ENCODE results near the gene PALLD. TPM values are rescaled to one million over a fixed set of nuclear protein-coding genes. Genes with fewer than 3 reads are reported as not detected.

The PALLD gene
- total RNA-seq, 1 donor from 2014 or later, result 85.7 TPM

DNA sequence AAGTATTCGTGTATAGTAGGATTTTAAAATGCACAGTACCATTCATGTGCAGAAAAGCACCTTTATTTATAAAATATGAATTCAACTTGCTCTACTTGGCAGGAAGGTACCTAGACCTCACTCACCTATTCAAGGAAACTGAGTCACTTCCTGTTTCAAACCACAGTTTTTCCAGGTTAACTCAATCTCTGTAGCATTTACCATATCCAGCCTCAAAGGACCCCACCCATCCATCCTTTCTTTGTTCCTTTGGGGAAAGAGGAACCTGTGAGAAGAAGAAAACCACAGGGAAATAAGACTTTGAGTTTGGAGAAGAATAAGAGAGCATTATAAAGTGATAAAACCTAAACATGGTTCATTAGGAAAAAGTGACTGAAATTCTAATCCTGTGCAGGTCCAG is 262.5 kb downstream of the PALLD start:
- Histone ChIP-seq H3F3A (ENCODE audit: low read depth) (no peaks in the 10 kb centered on the region), H3K9me3 (ENCODE audit: low read depth) (no peaks in the 10 kb centered on the region), H3K4me3 (no peak overlapping the region), H3K9ac (no peak overlapping the region), H3K4me2 (no peak overlapping the region), H3K4me1 (no peaks in the 10 kb centered on the region), H3K27me3 (no peaks in the 10 kb centered on the region), H3K36me3 (peaks cover under 1% of the 10 kb centered on the region), H2AFZ (replicated peaks) (no peak overlapping the region), H3K27ac (no peak overlapping the region), H3K79me2 (ENCODE audit: low read depth) (no peaks in the 10 kb centered on the region), H4K20me1 (ENCODE audit: low read depth) (no peaks in the 10 kb centered on the region)
- TF ChIP-seq EZH2phosphoT487 (IDR thresholded peaks at IDR 0.05) (no peak), EZH2 (IDR thresholded peaks at IDR 0.05) (no peak)
- Mint-ChIP-seq H3K27me3 (ENCODE audit: insufficient read depth, low read depth) (no peaks in the 10 kb centered on the region), H3K4me1 (no peaks in the 10 kb centered on the region), H3K4me3 (no peak overlapping the region), H3K36me3 (peaks cover 26% of the 10 kb centered on the region), H3K27ac (no peak overlapping the region), H3K9me3 (peaks cover 7% of the 10 kb centered on the region)
- DNase-seq (ENCODE audit: low spot score), result no peak

DNA sequence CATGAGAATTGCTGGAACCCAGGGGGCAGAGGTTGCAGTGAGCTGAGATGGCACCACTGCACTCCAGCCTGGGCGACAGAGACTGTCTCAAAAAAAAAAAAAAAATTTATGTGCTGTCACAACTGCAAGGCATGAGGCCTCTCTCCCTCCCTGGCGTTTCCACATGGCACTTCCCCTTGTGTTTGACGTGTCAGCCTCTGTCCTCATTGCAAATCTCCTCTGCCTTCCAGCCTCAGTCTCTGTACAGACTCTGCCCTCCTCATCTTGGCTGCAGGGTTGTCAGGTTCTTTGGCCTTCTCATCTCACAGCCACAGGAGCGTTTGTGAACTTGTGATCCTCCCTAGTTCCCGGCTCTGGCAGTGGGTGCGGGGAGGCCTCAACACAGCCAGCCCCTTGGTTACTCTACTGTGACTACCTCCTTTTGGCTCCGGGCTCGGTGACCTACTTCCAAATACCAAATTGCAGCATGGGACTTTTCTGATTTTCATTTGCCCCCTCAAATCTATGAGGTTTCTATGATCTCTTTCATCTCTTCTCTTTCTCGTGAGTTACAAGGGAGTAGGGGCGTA is 263.2 kb downstream of the PALLD start:
- H3K27ac ChIP-seq, result no peak overlapping the region
- H3K79me2 ChIP-seq (ENCODE audit: low read depth), result no peaks in the 10 kb centered on the region
- H3K9me3 Mint-ChIP-seq, result peaks cover 7% of the 10 kb centered on the region
- no peaks in the 10 kb centered on the region for H3K9me3 ChIP-seq (ENCODE audit: low read depth)
- H3K9ac ChIP-seq, result no peak overlapping the region
- DNase-seq (ENCODE audit: low spot score), result no peak
- H2AFZ ChIP-seq (replicated peaks), result no peak overlapping the region
- H3K27me3 ChIP-seq, result no peaks in the 10 kb centered on the region
- no peaks in the 10 kb centered on the region for H4K20me1 ChIP-seq (ENCODE audit: low read depth)
- no peaks in the 10 kb centered on the region for H3F3A ChIP-seq (ENCODE audit: low read depth)
- H3K4me3 Mint-ChIP-seq, result no peak overlapping the region
- H3K4me1 ChIP-seq, result no peaks in the 10 kb centered on the region
- no peak overlapping the region for H3K4me3 ChIP-seq
- H3K27ac Mint-ChIP-seq, result no peak overlapping the region
- H3K36me3 Mint-ChIP-seq, result peaks cover 22% of the 10 kb centered on the region
- no peaks in the 10 kb centered on the region for H3K36me3 ChIP-seq
- TF ChIP-seq EZH2 (IDR thresholded peaks at IDR 0.05) (no peak), EZH2phosphoT487 (IDR thresholded peaks at IDR 0.05) (no peak)
- TF ChIP-seq, protein P1, sequence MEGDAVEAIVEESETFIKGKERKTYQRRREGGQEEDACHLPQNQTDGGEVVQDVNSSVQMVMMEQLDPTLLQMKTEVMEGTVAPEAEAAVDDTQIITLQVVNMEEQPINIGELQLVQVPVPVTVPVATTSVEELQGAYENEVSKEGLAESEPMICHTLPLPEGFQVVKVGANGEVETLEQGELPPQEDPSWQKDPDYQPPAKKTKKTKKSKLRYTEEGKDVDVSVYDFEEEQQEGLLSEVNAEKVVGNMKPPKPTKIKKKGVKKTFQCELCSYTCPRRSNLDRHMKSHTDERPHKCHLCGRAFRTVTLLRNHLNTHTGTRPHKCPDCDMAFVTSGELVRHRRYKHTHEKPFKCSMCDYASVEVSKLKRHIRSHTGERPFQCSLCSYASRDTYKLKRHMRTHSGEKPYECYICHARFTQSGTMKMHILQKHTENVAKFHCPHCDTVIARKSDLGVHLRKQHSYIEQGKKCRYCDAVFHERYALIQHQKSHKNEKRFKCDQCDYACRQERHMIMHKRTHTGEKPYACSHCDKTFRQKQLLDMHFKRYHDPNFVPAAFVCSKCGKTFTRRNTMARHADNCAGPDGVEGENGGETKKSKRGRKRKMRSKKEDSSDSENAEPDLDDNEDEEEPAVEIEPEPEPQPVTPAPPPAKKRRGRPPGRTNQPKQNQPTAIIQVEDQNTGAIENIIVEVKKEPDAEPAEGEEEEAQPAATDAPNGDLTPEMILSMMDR (IDR thresholded peaks at IDR 0.05), result no peak
- H3K4me1 Mint-ChIP-seq, result no peaks in the 10 kb centered on the region
- H3K4me2 ChIP-seq, result no peak overlapping the region
- H3K27me3 Mint-ChIP-seq (ENCODE audit: insufficient read depth, low read depth), result no peaks in the 10 kb centered on the region

DNA sequence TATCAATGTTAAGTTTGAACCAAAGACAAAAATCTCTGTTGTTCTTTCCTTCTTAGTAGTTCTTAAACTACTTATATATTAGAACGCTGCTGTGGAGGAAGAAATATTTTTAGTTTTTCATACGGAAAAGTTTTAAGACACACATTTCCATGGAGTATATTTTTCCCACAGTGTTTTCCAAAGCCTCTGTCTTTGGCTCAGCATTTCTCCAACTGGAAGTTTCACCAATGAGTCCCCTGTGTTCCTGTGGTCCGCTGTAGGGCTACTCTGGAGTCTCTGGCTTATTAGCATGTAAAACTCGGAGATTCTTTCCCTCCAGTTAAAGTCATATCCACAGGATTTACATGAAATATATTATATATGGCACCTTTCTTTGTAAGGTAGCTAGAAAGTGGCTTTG is 264.2 kb downstream of the PALLD start:
- Histone ChIP-seq H3K4me2 (no peak overlapping the region), H3K27ac (no peak overlapping the region), H3K9me3 (ENCODE audit: low read depth) (no peaks in the 10 kb centered on the region), H3K79me2 (ENCODE audit: low read depth) (no peaks in the 10 kb centered on the region), H4K20me1 (ENCODE audit: low read depth) (no peaks in the 10 kb centered on the region), H3K36me3 (no peaks in the 10 kb centered on the region), H3K4me1 (no peaks in the 10 kb centered on the region), H2AFZ (replicated peaks) (no peak overlapping the region), H3K27me3 (no peaks in the 10 kb centered on the region), H3K9ac (no peak overlapping the region), H3K4me3 (no peak overlapping the region), H3F3A (ENCODE audit: low read depth) (no peaks in the 10 kb centered on the region)
- Mint-ChIP-seq H3K36me3 (peaks cover 22% of the 10 kb centered on the region), H3K9me3 (peaks cover 7% of the 10 kb centered on the region), H3K4me1 (no peaks in the 10 kb centered on the region), H3K27me3 (ENCODE audit: insufficient read depth, low read depth) (no peaks in the 10 kb centered on the region), H3K27ac (no peak overlapping the region), H3K4me3 (no peak overlapping the region)
- TF ChIP-seq EZH2phosphoT487 (IDR thresholded peaks at IDR 0.05) (no peak), EZH2 (IDR thresholded peaks at IDR 0.05) (no peak)
- TF ChIP-seq, protein P1 (IDR thresholded peaks at IDR 0.05), result no peak
- DNase-seq (ENCODE audit: low spot score), result no peak

DNA sequence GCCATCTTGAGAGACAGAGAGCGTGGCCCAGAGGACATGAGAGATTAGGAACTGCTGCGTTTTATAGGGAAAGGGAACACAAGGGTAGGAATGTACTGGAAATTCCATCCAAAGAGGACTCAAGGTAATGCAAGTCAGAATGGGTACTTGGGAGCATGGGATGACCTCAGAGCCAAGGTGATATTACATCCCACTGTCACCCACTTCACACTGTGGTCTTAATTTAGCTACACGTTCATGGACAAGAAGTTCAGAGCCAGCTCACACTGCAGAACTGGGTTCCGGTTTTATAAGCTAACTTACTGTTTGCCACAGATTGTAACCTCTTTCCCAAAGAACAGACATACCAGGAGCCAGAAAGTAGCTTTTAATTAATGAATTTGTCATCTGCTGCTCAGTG is 268.5 kb downstream of the PALLD start:
- H3K79me2 ChIP-seq (ENCODE audit: low read depth), result no peaks in the 10 kb centered on the region
- no peak overlapping the region for H3K4me2 ChIP-seq
- H3K27me3 Mint-ChIP-seq (ENCODE audit: insufficient read depth, low read depth), result no peaks in the 10 kb centered on the region
- H3K4me3 Mint-ChIP-seq, result no peak overlapping the region
- H4K20me1 ChIP-seq (ENCODE audit: low read depth), result no peaks in the 10 kb centered on the region
- peaks cover 13% of the 10 kb centered on the region for H3K4me1 Mint-ChIP-seq
- no peaks in the 10 kb centered on the region for H3K9me3 ChIP-seq (ENCODE audit: low read depth)
- H3K27ac ChIP-seq, result no peak overlapping the region
- TF ChIP-seq, protein P1 (IDR thresholded peaks at IDR 0.05), result no peak
- no peak for TF ChIP-seq EZH2 (IDR thresholded peaks at IDR 0.05)
- TF ChIP-seq EZH2phosphoT487 (IDR thresholded peaks at IDR 0.05), result no peak
- no peak for DNase-seq (ENCODE audit: low spot score)
- no peaks in the 10 kb centered on the region for H3K4me1 ChIP-seq
- peaks cover 28% of the 10 kb centered on the region for H3K36me3 Mint-ChIP-seq
- no peak overlapping the region for H2AFZ ChIP-seq (replicated peaks)
- no peaks in the 10 kb centered on the region for H3K36me3 ChIP-seq
- H3K9me3 Mint-ChIP-seq, result peaks cover 7% of the 10 kb centered on the region
- no peak overlapping the region for H3K9ac ChIP-seq
- H3K27ac Mint-ChIP-seq, result no peak overlapping the region
- H3F3A ChIP-seq (ENCODE audit: low read depth), result no peaks in the 10 kb centered on the region
- no peaks in the 10 kb centered on the region for H3K27me3 ChIP-seq
- no peak overlapping the region for H3K4me3 ChIP-seq
